CD4-positive, alpha-beta T cell (primary cell): ENCODE measurements around the gene CHCHD5. TPM values are rescaled to one million over a fixed set of nuclear protein-coding genes. Genes with fewer than 3 reads are reported as not detected.

Experiments
- ATAC-seq: fragments of 200-7000 bp; cut with Tn5 transposase; one replicate; pipeline ENCODE4 v1.10.0; 2022; ENCODE audit warnings: mild to moderate bottlenecking; ENCODE audit not compliant: poor library complexity
- CTCF ChIA-PET: fragments of 350-600 bp; sonication (Branson Sonifier 250); formaldehyde crosslinking; loops from one replicate; lab custom pipeline; 2021; ENCODE audit warnings: antibody characterized with exemption, inconsistent platforms; lab: Charles Lee
- POLR2A ChIA-PET: fragments of 350-600 bp; sonication (Branson Sonifier 250); formaldehyde crosslinking; loops from one replicate; lab custom pipeline; 2021; ENCODE audit warnings: antibody characterized with exemption, inconsistent platforms; lab: Charles Lee
- DNase-seq, 14 experiments: peaks; one replicate each; pipeline ENCODE4 v3.0.0-alpha.2; 2013 to 2020; ENCODE audit warnings: mixed read lengths in 2 of 14
- H3K27ac ChIP-seq, 2 donors: one replicate each; pipeline versions ENCODE4 v1.5.1 to v1.7.0; 2013; ENCODE audit warnings: low read length in 2 of 2, low read depth in 1 of 2, mild to moderate bottlenecking in 1 of 2
- H3K27me3 ChIP-seq, 2 experiments: 1 replicate in 1 of 2; 2 replicates in 1 of 2; pipeline versions ENCODE4 v1.6.1 to v1.7.0; 2013; ENCODE audit warnings: low read length in 2 of 2, control low read depth in 1 of 2, mild to moderate bottlenecking in 1 of 2, moderate library complexity in 1 of 2; ENCODE audit not compliant: insufficient read depth in 2 of 2, control insufficient read depth in 1 of 2
- H3K36me3 ChIP-seq: one replicate; pipeline ENCODE4 v1.6.1; 2013; ENCODE audit warnings: low read length, control low read depth; ENCODE audit not compliant: insufficient read depth
- H3K4me1 ChIP-seq: one replicate; pipeline ENCODE4 v1.6.1; 2013; ENCODE audit warnings: low read length, control low read depth; ENCODE audit not compliant: insufficient read depth
- H3K4me3 ChIP-seq: one replicate; pipeline ENCODE4 v1.5.1; 2013; ENCODE audit warnings: mild to moderate bottlenecking, low read length, moderate library complexity
- H3K9me3 ChIP-seq, 2 experiments: 1 replicate in 1 of 2; 2 replicates in 1 of 2; pipeline versions ENCODE4 v1.6.1 to v1.7.0; 2013; ENCODE audit warnings: low read length in 2 of 2, mild to moderate bottlenecking in 2 of 2, control low read depth in 1 of 2, moderate library complexity in 1 of 2; ENCODE audit not compliant: control insufficient read depth in 1 of 2, insufficient read depth in 1 of 2
- H3K27ac Mint-ChIP-seq: one replicate; pipeline ENCODE4 v1.8.0; 2020; ENCODE audit warnings: mixed read lengths
- H3K27me3 Mint-ChIP-seq: one replicate; pipeline ENCODE4 v1.8.0; 2021; ENCODE audit warnings: mixed read lengths
- H3K36me3 Mint-ChIP-seq: one replicate; pipeline ENCODE4 v1.8.0; 2021; ENCODE audit warnings: low read depth, mixed read lengths
- H3K4me1 Mint-ChIP-seq: one replicate; pipeline ENCODE4 v1.8.0; 2021; ENCODE audit warnings: low read depth, mixed read lengths
- H3K4me3 Mint-ChIP-seq: one replicate; pipeline ENCODE4 v1.8.0; 2020; ENCODE audit warnings: mild to moderate bottlenecking, mixed read lengths
- H3K9me3 Mint-ChIP-seq: one replicate; pipeline ENCODE4 v1.8.0; 2020; ENCODE audit warnings: mixed read lengths
- CTCF ChIP-seq: fragments of 200-600 bp; IDR thresholded peaks from one replicate; pipeline ENCODE4 v1.8.0; 2022; ENCODE audit warnings: antibody characterized with exemption, mild to moderate bottlenecking
- intact Hi-C, 2 experiments: fragments of 100-400 bp; cut with DNase I in 1 of 2; cut with micrococcal nuclease in 1 of 2; formaldehyde crosslinking; loops; one replicate each; pipeline versions ENCODE4 v1.15.1 to v1.9.0; 2023 to 2025; cut with DNase I, micrococcal nuclease
- total RNA-seq, 174 experiments: library from RNA in 2 of 174; stranded (reverse) in 2 of 174; gene quantifications; one replicate each; pipeline ENCODE4 v1.2.3 and lab custom pipeline; 2021 to 2026

The CHCHD5 gene
- total RNA-seq, 2 experiments from 2014 or later: 13.4 to 14.3 TPM

GRCh38 chr2:112625474-112626114 lies 41.2 kb downstream of the CHCHD5 start:
- H3K27ac ChIP-seq: no peak overlapping the region
- Mint-ChIP-seq H3K4me1 (peaks cover 59% of the 10 kb centered on the region), H3K27ac (peak overlapping the region; percentile 39), H3K36me3 (no peaks in the 10 kb centered on the region), H3K4me3 (no peak overlapping the region), H3K27me3 (no peaks in the 10 kb centered on the region), H3K9me3 (no peaks in the 10 kb centered on the region)
- H3K36me3 ChIP-seq: no peaks in the 10 kb centered on the region
- H3K4me3 ChIP-seq: no peak overlapping the region
- no peak for TF ChIP-seq CTCF
- H3K4me1 ChIP-seq: peaks cover 63% of the 10 kb centered on the region
- intact Hi-C loops: loop anchor here (1.0 to 2.0 kb wide), 5 partner anchors 20 to 101 kb away; partner anchors contain the start of gene SLC20A1 (in 1 of the 2)
- CTCF ChIA-PET: interaction anchor here (1.1 to 6.1 kb wide), 6 partner anchors 21 to 573 kb away, joined by 3 to 41 read pairs (median 15); partner anchors contain the start of gene SLC20A1
- DNase-seq (peak in 1 of 14 experiments; percentile 15), ATAC-seq (no peak)
- H3K9me3 ChIP-seq: no peaks in the 10 kb centered on the region
- POLR2A ChIA-PET: interaction anchor here (1.7 to 14.2 kb wide), 3 partner anchors 21 to 67 kb away, joined by 4 to 239 read pairs (median 10); partner anchors contain the start of genes CHCHD5 and SLC20A1
- no peaks in the 10 kb centered on the region for H3K27me3 ChIP-seq

GRCh38 chr2:112626604-112627059 lies 42.2 kb downstream of the CHCHD5 start:
- intact Hi-C loops: loop anchor here (1.0 to 2.0 kb wide), 5 partner anchors 19 to 100 kb away; partner anchors contain the start of gene SLC20A1 (in 1 of the 2)
- H3K36me3 ChIP-seq: no peaks in the 10 kb centered on the region
- peak; percentile 95 for TF ChIP-seq CTCF
- no peaks in the 10 kb centered on the region for H3K27me3 ChIP-seq
- peaks cover 72% of the 10 kb centered on the region for H3K4me1 ChIP-seq
- Mint-ChIP-seq H3K27ac (peak overlapping the region; percentile 90), H3K9me3 (no peaks in the 10 kb centered on the region), H3K4me3 (peak overlapping the region; percentile 74), H3K27me3 (no peaks in the 10 kb centered on the region), H3K4me1 (peaks cover 69% of the 10 kb centered on the region), H3K36me3 (peaks cover 4% of the 10 kb centered on the region)
- ChIA-PET CTCF (interaction anchor here (0.9 to 6.1 kb wide), 13 partner anchors 9 to 104 kb away, joined by 3 to 41 read pairs (median 4); partner anchors contain the start of gene SLC20A1), POLR2A (interaction anchor here (0.9 to 14.2 kb wide), 11 partner anchors 9 to 98 kb away, joined by 3 to 239 read pairs (median 4); partner anchors contain the start of genes CHCHD5 and SLC20A1)
- no peaks in the 10 kb centered on the region for H3K9me3 ChIP-seq
- peak overlapping the region in 1 of 2 donors; percentile 33 for H3K27ac ChIP-seq
- ATAC-seq (peak; percentile 38), DNase-seq (peak; percentile 43 to 83 (median 60))
- H3K4me3 ChIP-seq: peak overlapping the region; percentile 41
